HepG2 (cell line): ENCODE results near the gene RASD2.

Experiments used
- EZH2 ChIP-seq: conservative IDR thresholded peaks from 2 replicates; pipeline ENCODE4 v1.6.1; 2012; ENCODE audit warnings: mild to moderate bottlenecking, low read depth, low read length, moderate library complexity
- GABPB1 ChIP-seq: IDR thresholded peaks from 2 replicates; pipeline ENCODE4 v1.6.1; 2016; ENCODE audit warnings: mild to moderate bottlenecking, missing genetic modification reagents, moderate library complexity, missing compliant biosample characterization
- JUN ChIP-seq: sonication (generic); formaldehyde crosslinking; IDR thresholded peaks from 2 replicates; pipeline ENCODE4 v1.4.0; 2020; ENCODE audit warnings: mild to moderate bottlenecking, missing genetic modification reagents
- PREB ChIP-seq: sonication (generic); formaldehyde crosslinking; IDR thresholded peaks from 2 replicates; pipeline ENCODE4 v1.4.0; 2020; ENCODE audit warnings: missing genetic modification reagents
- RAD21 ChIP-seq: fragments of 450-650 bp; formaldehyde crosslinking; IDR thresholded peaks from 2 replicates; pipeline ENCODE4 v1.5.0; 2020; ENCODE audit warnings: mild to moderate bottlenecking
- ZNF12 ChIP-seq: sonication (generic); formaldehyde crosslinking; IDR thresholded peaks from 2 replicates; pipeline ENCODE4 v1.5.0; 2020; ENCODE audit warnings: missing genetic modification reagents
- ZNF124 ChIP-seq: sonication (generic); formaldehyde crosslinking; IDR thresholded peaks from 2 replicates; pipeline ENCODE4 v1.4.0; 2020; ENCODE audit warnings: missing genetic modification reagents
- TF ChIP-seq, protein P1 (sequence below): sonication (generic); formaldehyde crosslinking; IDR thresholded peaks from 2 replicates; pipeline ENCODE4 v1.4.0; 2020; ENCODE audit warnings: mild to moderate bottlenecking, missing genetic modification reagents
- TF ChIP-seq, protein P2 (sequence below): sonication (generic); formaldehyde crosslinking; IDR thresholded peaks from 2 replicates; pipeline ENCODE4 v1.4.0; 2020; ENCODE audit warnings: missing genetic modification reagents
- TF ChIP-seq, protein P3 (sequence below): sonication (generic); formaldehyde crosslinking; IDR thresholded peaks from 2 replicates; pipeline ENCODE4 v1.4.0; 2020; ENCODE audit warnings: mild to moderate bottlenecking, missing genetic modification reagents
- TF ChIP-seq, protein P4 (sequence below): sonication (generic); formaldehyde crosslinking; IDR thresholded peaks from 2 replicates; pipeline ENCODE4 v1.5.0; 2020; ENCODE audit warnings: mild to moderate bottlenecking, missing genetic modification reagents, moderate library complexity
- TF ChIP-seq, protein P5 (sequence below): sonication (generic); formaldehyde crosslinking; IDR thresholded peaks from 2 replicates; pipeline ENCODE4 v1.5.0; 2020; ENCODE audit warnings: missing genetic modification reagents, mild to moderate bottlenecking, borderline replicate concordance

DNA sequence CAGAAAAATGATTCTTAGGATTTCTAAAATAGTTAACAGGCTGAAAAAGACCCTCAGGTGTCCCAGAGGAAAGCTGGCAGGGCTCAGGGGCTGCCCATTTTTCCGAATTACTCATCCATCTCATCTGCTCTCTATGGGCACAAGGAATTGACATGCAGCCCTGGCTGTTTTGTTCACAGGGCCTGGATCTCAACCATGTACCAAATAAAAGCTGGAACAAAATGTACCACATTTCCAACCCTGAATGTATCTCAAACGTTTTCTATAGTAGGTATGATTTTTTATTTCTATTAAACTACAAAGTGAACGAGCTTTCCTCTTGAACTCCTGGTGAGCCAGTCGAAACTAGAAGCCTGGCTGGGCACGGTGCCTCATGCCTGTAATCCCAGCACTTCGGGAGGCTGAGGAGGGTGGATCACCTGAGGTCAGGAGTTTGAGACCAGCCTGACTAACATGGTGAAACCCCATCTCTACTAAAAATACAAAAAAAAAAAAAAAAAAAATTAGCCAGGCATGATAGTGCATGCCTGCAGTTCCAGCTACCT is 43.8 kb upstream of the RASD2 start:
- TF ChIP-seq, protein P1, sequence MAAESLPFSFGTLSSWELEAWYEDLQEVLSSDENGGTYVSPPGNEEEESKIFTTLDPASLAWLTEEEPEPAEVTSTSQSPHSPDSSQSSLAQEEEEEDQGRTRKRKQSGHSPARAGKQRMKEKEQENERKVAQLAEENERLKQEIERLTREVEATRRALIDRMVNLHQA (CRISPR knock-in tag), result no peak
- TF ChIP-seq, protein P2, sequence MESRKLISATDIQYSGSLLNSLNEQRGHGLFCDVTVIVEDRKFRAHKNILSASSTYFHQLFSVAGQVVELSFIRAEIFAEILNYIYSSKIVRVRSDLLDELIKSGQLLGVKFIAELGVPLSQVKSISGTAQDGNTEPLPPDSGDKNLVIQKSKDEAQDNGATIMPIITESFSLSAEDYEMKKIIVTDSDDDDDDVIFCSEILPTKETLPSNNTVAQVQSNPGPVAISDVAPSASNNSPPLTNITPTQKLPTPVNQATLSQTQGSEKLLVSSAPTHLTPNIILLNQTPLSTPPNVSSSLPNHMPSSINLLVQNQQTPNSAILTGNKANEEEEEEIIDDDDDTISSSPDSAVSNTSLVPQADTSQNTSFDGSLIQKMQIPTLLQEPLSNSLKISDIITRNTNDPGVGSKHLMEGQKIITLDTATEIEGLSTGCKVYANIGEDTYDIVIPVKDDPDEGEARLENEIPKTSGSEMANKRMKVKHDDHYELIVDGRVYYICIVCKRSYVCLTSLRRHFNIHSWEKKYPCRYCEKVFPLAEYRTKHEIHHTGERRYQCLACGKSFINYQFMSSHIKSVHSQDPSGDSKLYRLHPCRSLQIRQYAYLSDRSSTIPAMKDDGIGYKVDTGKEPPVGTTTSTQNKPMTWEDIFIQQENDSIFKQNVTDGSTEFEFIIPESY (CRISPR knock-in tag), result no peak
- TF ChIP-seq ZNF12 (CRISPR knock-in tag) (no peak), JUN (no peak), GABPB1 (no peak), ZNF124 (CRISPR knock-in tag) (no peak), EZH2 (no peak), PREB (no peak), RAD21 (no peak)
- TF ChIP-seq, protein P3, sequence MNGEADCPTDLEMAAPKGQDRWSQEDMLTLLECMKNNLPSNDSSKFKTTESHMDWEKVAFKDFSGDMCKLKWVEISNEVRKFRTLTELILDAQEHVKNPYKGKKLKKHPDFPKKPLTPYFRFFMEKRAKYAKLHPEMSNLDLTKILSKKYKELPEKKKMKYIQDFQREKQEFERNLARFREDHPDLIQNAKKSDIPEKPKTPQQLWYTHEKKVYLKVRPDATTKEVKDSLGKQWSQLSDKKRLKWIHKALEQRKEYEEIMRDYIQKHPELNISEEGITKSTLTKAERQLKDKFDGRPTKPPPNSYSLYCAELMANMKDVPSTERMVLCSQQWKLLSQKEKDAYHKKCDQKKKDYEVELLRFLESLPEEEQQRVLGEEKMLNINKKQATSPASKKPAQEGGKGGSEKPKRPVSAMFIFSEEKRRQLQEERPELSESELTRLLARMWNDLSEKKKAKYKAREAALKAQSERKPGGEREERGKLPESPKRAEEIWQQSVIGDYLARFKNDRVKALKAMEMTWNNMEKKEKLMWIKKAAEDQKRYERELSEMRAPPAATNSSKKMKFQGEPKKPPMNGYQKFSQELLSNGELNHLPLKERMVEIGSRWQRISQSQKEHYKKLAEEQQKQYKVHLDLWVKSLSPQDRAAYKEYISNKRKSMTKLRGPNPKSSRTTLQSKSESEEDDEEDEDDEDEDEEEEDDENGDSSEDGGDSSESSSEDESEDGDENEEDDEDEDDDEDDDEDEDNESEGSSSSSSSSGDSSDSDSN, result no peak
- TF ChIP-seq, protein P4, sequence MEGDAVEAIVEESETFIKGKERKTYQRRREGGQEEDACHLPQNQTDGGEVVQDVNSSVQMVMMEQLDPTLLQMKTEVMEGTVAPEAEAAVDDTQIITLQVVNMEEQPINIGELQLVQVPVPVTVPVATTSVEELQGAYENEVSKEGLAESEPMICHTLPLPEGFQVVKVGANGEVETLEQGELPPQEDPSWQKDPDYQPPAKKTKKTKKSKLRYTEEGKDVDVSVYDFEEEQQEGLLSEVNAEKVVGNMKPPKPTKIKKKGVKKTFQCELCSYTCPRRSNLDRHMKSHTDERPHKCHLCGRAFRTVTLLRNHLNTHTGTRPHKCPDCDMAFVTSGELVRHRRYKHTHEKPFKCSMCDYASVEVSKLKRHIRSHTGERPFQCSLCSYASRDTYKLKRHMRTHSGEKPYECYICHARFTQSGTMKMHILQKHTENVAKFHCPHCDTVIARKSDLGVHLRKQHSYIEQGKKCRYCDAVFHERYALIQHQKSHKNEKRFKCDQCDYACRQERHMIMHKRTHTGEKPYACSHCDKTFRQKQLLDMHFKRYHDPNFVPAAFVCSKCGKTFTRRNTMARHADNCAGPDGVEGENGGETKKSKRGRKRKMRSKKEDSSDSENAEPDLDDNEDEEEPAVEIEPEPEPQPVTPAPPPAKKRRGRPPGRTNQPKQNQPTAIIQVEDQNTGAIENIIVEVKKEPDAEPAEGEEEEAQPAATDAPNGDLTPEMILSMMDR (CRISPR knock-in tag), result no peak
- TF ChIP-seq, protein P5, sequence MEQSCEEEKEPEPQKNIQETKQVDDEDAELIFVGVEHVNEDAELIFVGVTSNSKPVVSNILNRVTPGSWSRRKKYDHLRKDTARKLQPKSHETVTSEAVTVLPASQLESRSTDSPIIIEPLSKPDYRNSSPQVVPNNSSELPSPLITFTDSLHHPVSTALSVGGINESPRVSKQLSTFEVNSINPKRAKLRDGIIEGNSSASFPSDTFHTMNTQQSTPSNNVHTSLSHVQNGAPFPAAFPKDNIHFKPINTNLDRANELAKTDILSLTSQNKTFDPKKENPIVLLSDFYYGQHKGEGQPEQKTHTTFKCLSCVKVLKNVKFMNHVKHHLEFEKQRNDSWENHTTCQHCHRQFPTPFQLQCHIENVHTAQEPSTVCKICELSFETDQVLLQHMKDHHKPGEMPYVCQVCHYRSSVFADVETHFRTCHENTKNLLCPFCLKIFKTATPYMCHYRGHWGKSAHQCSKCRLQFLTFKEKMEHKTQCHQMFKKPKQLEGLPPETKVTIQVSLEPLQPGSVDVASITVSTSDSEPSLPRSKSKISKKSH (CRISPR knock-in tag), result no peak
